ENCODE results near the gene FGD3. TPM values are rescaled to one million over a fixed set of nuclear protein-coding genes. Genes with fewer than 3 reads are reported as not detected.

The FGD3 gene
- total and polyA plus RNA-seq, 2 of the 8 experiments (the other 6 are each of a cell fraction or from before 2014, with no cell fraction given): 1.4 to 1.9 TPM

DNA sequence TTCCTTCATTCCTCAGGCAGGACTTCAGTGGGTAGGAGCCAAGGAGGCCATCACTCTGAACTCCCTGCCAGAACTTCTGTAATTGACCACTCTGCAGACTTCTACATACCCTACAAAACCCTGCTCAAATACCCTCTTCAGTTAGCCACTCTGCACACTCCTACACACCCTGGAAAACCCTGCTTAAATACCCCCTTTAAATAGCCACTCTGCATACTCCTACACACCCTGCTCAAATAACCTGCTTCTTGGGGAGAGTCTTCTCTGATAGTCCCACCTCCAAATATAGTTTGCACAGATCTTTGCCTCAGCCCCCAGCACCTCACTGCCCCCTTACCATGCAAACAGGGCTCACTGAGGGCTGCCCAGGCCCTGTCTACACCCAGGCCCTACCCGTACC lies 130.0 kb downstream of the FGD3 start:
- Histone ChIP-seq H2AFZ (ENCODE audit: low read length) (no peak overlapping the region), H2BK12ac (ENCODE audit: low read depth, low read length) (no peak overlapping the region), H3K14ac (ENCODE audit: insufficient read length) (no peak overlapping the region), H4K5ac (ENCODE audit: insufficient read length, low read depth, low read length) (no peak overlapping the region), H2BK120ac (replicated peaks; ENCODE audit: low read depth, low read length) (no peak overlapping the region), H3K79me1 (ENCODE audit: low read depth, low read length) (no peaks in the 10 kb centered on the region), H3K23ac (ENCODE audit: insufficient read length) (no peak overlapping the region), H3K27ac (ENCODE audit: low read depth, low read length) (no peak overlapping the region), H3K9ac (replicated peaks in 1 of 4; ENCODE audit: extremely low read depth in 1 of 4, low read depth in 3 of 4, low read length in 3 of 4) (no peak overlapping the region), H2AK5ac (ENCODE audit: low read depth, low read length) (no peak overlapping the region), H3K18ac (ENCODE audit: extremely low read depth, low read length) (no peak overlapping the region), H3K4ac (replicated peaks; ENCODE audit: insufficient read length, low read depth, low read length) (no peak overlapping the region), H3K36me3 (ENCODE audit: control insufficient read depth in 2 of 4, insufficient read depth in 4 of 4, low read length in 3 of 4) (no peaks in the 10 kb centered on the region), H3K9me3 (ENCODE audit: insufficient read depth in 2 of 2, low read depth in 1 of 2, low read length in 1 of 2) (no peaks in the 10 kb centered on the region), H4K91ac (replicated peaks; ENCODE audit: insufficient read length, low read length) (no peak overlapping the region), H4K8ac (ENCODE audit: extremely low read depth, insufficient read depth, low read length) (no peak overlapping the region), H3K56ac (replicated peaks; ENCODE audit: insufficient read length, low read depth, low read length) (no peak overlapping the region), H3K4me2 (ENCODE audit: insufficient read depth in 1 of 2, low read depth in 2 of 2, low read length in 2 of 2) (no peak overlapping the region), H2BK20ac (ENCODE audit: low read length) (no peak overlapping the region), H3K23me2 (ENCODE audit: low read depth, low read length) (no peaks in the 10 kb centered on the region), H3K27me3 (replicated peaks in 1 of 4; ENCODE audit: control insufficient read depth in 3 of 4, extremely low read depth in 1 of 4, insufficient read depth in 3 of 4, low read length in 3 of 4) (no peaks in the 10 kb centered on the region), H2BK5ac (ENCODE audit: low read depth, low read length) (no peak overlapping the region), H4K20me1 (replicated peaks in 1 of 2; ENCODE audit: control insufficient read depth in 1 of 2, insufficient read depth in 2 of 2, low read length in 2 of 2) (no peaks in the 10 kb centered on the region), H2BK15ac (ENCODE audit: low read length) (no peak overlapping the region), H3K4me1 (replicated peaks in 1 of 4; ENCODE audit: control insufficient read depth in 3 of 4, insufficient read depth in 4 of 4, low read length in 3 of 4) (no peaks in the 10 kb centered on the region; a peak in 1 of 7 replicates), H3K79me2 (ENCODE audit: control insufficient read depth in 1 of 2, insufficient read depth in 2 of 2, low read length in 2 of 2) (no peaks in the 10 kb centered on the region), H3K4me3 (ENCODE audit: extremely low read depth in 1 of 4, insufficient read depth in 2 of 4, low read depth in 3 of 4, low read length in 4 of 4) (no peak overlapping the region)
- DNase-seq (ENCODE audit: low read depth in 1 of 2, low spot score in 2 of 2): no peak
- ChIA-PET POLR2A (ENCODE audit: partially characterized antibody) (interaction anchor here (1.5 kb wide), 1 partner anchor 10 kb away, joined by 7 read pairs; no protein-coding TSS in a partner anchor), CTCF (ENCODE audit: partially characterized antibody) (no interaction called here)
- WGBS, 2 experiments (ENCODE audit: extremely low coverage in 1 of 2, insufficient coverage in 1 of 2, insufficient read length in 1 of 2, insufficient replicate concordance in 2 of 2, low coverage in 1 of 2, low lambda C conversion rate in 2 of 2, missing lambda C conversion rate in 1 of 2): 89% methylated on average over 1 of the region's 1 CpG; no CpG with 5 or more reads in 1 of the 2 experiments
- no peak for FAIRE-seq
- TF ChIP-seq, protein P1, sequence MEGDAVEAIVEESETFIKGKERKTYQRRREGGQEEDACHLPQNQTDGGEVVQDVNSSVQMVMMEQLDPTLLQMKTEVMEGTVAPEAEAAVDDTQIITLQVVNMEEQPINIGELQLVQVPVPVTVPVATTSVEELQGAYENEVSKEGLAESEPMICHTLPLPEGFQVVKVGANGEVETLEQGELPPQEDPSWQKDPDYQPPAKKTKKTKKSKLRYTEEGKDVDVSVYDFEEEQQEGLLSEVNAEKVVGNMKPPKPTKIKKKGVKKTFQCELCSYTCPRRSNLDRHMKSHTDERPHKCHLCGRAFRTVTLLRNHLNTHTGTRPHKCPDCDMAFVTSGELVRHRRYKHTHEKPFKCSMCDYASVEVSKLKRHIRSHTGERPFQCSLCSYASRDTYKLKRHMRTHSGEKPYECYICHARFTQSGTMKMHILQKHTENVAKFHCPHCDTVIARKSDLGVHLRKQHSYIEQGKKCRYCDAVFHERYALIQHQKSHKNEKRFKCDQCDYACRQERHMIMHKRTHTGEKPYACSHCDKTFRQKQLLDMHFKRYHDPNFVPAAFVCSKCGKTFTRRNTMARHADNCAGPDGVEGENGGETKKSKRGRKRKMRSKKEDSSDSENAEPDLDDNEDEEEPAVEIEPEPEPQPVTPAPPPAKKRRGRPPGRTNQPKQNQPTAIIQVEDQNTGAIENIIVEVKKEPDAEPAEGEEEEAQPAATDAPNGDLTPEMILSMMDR (IDR thresholded peaks at IDR 0.05; ENCODE audit: control extremely low read depth in 1 of 3, insufficient read depth in 1 of 3, low read depth in 1 of 3, low read length in 3 of 3): no peak
- TF ChIP-seq NRF1 (IDR thresholded peaks at IDR 0.05; ENCODE audit: low read depth, low read length): no peak
- TF ChIP-seq MAFK (IDR thresholded peaks at IDR 0.05; ENCODE audit: low read depth, low read length): no peak
- no peak for TF ChIP-seq HDAC6 (IDR thresholded peaks at IDR 0.05; ENCODE audit: low read depth, low read length)
- TF ChIP-seq EZH2 (IDR thresholded peaks at IDR 0.05; ENCODE audit: low read depth, low read length, severe bottlenecking): no peak
- no peak for TF ChIP-seq POU5F1 (IDR thresholded peaks at IDR 0.05; ENCODE audit: low read depth, low read length)
- TF ChIP-seq CHD1 (IDR thresholded peaks at IDR 0.05; ENCODE audit: low read depth, low read length): no peak
- TF ChIP-seq SIX5 (IDR thresholded peaks at IDR 0.05; ENCODE audit: low read depth, low read length): no peak
- no peak for TF ChIP-seq ZNF274 (IDR thresholded peaks at IDR 0.05; ENCODE audit: borderline replicate concordance, extremely low read depth, low read length)
- TF ChIP-seq SAP30 (IDR thresholded peaks at IDR 0.05; ENCODE audit: insufficient read depth, insufficient replicate concordance, low read length): no peak
- no peak for TF ChIP-seq CHD2 (IDR thresholded peaks at IDR 0.05; ENCODE audit: low read length)
- TF ChIP-seq BACH1 (IDR thresholded peaks at IDR 0.05; ENCODE audit: low read length): no peak
- no peak for TF ChIP-seq RFX5 (IDR thresholded peaks at IDR 0.05; ENCODE audit: borderline replicate concordance, low read depth, low read length)

Measured in H1 (cell line).